Neural crest cell (in vitro differentiated cells): Measurements from ENCODE around the gene XYLT1. TPM values are rescaled to one million over a fixed set of nuclear protein-coding genes. Genes with fewer than 3 reads are reported as not detected.

Experiments used
- DNase-seq: peaks from one replicate; pipeline ENCODE4 v3.0.0; 2021; ENCODE audit warnings: low read depth, mixed read lengths, low spot score
- H3K27ac Mint-ChIP-seq: one replicate; pipeline ENCODE4 v1.8.0; 2021; ENCODE audit warnings: mild to moderate bottlenecking, mixed read lengths; ENCODE audit not compliant: unreplicated experiment
- H3K27me3 Mint-ChIP-seq: 2 replicates; pipeline ENCODE4 v1.8.0; 2021; ENCODE audit warnings: low read depth, mild to moderate bottlenecking, mixed read lengths
- H3K36me3 Mint-ChIP-seq: 2 replicates; pipeline ENCODE4 v1.8.0; 2021; ENCODE audit warnings: low read depth, mild to moderate bottlenecking, mixed read lengths
- H3K4me1 Mint-ChIP-seq: 2 replicates; pipeline ENCODE4 v1.8.0; 2021; ENCODE audit warnings: mixed read lengths
- H3K4me3 Mint-ChIP-seq: one replicate; pipeline ENCODE4 v1.8.0; 2021; ENCODE audit warnings: mild to moderate bottlenecking, mixed read lengths
- H3K9me3 Mint-ChIP-seq: 2 replicates; pipeline ENCODE4 v1.8.0; 2021; ENCODE audit warnings: mixed read lengths
- CTCF ChIP-seq: fragments of 200-600 bp; sonication (generic); conservative IDR thresholded peaks from 2 replicates; pipeline ENCODE4 v1.5.0; 2021; ENCODE audit warnings: antibody characterized with exemption, mild to moderate bottlenecking
- total RNA-seq: library from RNA; stranded (reverse); gene quantifications from 2 replicates; pipeline ENCODE4 v1.2.1, GENCODE V29; 2021

The XYLT1 gene
- total RNA-seq, 1 donor from 2014 or later = 15.0 TPM

GRCh38 chr16:17365211-17365541 lies 105.6 kb downstream of the XYLT1 start:
- no peaks in the 10 kb centered on the region for H3K27me3 Mint-ChIP-seq

GRCh38 chr16:17364319-17365210 lies 106.2 kb downstream of the XYLT1 start:
- H3K27me3 Mint-ChIP-seq = no peaks in the 10 kb centered on the region
- H3K36me3 Mint-ChIP-seq = peaks cover 4% of the 10 kb centered on the region
- no peak overlapping the region for H3K27ac Mint-ChIP-seq
- no peak for DNase-seq
- peaks cover 69% of the 10 kb centered on the region for H3K4me1 Mint-ChIP-seq
- H3K4me3 Mint-ChIP-seq = no peak overlapping the region
- H3K9me3 Mint-ChIP-seq = no peaks in the 10 kb centered on the region
- TF ChIP-seq CTCF = no peak

More at GRCh38 chr16:17365211-17365541, 105.6 kb downstream of the XYLT1 start:
- no peaks in the 10 kb centered on the region for H3K9me3 Mint-ChIP-seq
- no peak for DNase-seq
- H3K4me1 Mint-ChIP-seq = peaks cover 69% of the 10 kb centered on the region
- no peak overlapping the region for H3K27ac Mint-ChIP-seq
- TF ChIP-seq CTCF = no peak
- H3K36me3 Mint-ChIP-seq = peaks cover 4% of the 10 kb centered on the region
- no peak overlapping the region for H3K4me3 Mint-ChIP-seq

GRCh38 chr16:17362946-17363345 lies 107.8 kb downstream of the XYLT1 start:
- H3K36me3 Mint-ChIP-seq = peaks cover 4% of the 10 kb centered on the region
- no peak for DNase-seq
- peak overlapping the region; percentile 63 for H3K27ac Mint-ChIP-seq
- TF ChIP-seq CTCF = no peak
- H3K4me3 Mint-ChIP-seq = no peak overlapping the region
- no peaks in the 10 kb centered on the region for H3K27me3 Mint-ChIP-seq
- peaks cover 69% of the 10 kb centered on the region for H3K4me1 Mint-ChIP-seq
- no peaks in the 10 kb centered on the region for H3K9me3 Mint-ChIP-seq

GRCh38 chr16:17362183-17362582 lies 108.6 kb downstream of the XYLT1 start:
- peaks cover 4% of the 10 kb centered on the region for H3K36me3 Mint-ChIP-seq
- no peak for TF ChIP-seq CTCF
- H3K27ac Mint-ChIP-seq = no peak overlapping the region
- H3K9me3 Mint-ChIP-seq = no peaks in the 10 kb centered on the region
- no peak overlapping the region for H3K4me3 Mint-ChIP-seq
- no peak for DNase-seq
- H3K4me1 Mint-ChIP-seq = peaks cover 69% of the 10 kb centered on the region
- no peaks in the 10 kb centered on the region for H3K27me3 Mint-ChIP-seq

GRCh38 chr16:17360693-17361122 lies 110.1 kb downstream of the XYLT1 start:
- TF ChIP-seq CTCF = no peak
- no peak overlapping the region for H3K27ac Mint-ChIP-seq
- H3K4me3 Mint-ChIP-seq = no peak overlapping the region
- no peaks in the 10 kb centered on the region for H3K9me3 Mint-ChIP-seq
- no peaks in the 10 kb centered on the region for H3K27me3 Mint-ChIP-seq
- H3K36me3 Mint-ChIP-seq = peaks cover 4% of the 10 kb centered on the region
- peaks cover 71% of the 10 kb centered on the region for H3K4me1 Mint-ChIP-seq
- no peak for DNase-seq
